Neural cell (in vitro differentiated cells): ENCODE data around the gene TSPAN9. TPM values are rescaled to one million over a fixed set of nuclear protein-coding genes. Genes with fewer than 3 reads are reported as not detected.

ENCODE experiments used
- H2AFZ ChIP-seq: fragments of 200-600, 300-800 bp; sonication (generic), shearing (Covaris generic); 2 replicates; pipeline ENCODE4 v1.6.0; 2014; ENCODE audit warnings: low read depth, mild to moderate bottlenecking, antibody characterized with exemption, low read length, moderate library complexity
- H3F3A ChIP-seq: fragments of 200-600 bp; shearing (Covaris generic); 2 replicates; pipeline ENCODE4 v1.6.1; 2016; ENCODE audit warnings: mild to moderate bottlenecking, moderate library complexity, mixed read lengths, antibody characterized with exemption, low read length; ENCODE audit not compliant: insufficient read depth, poor library complexity, severe bottlenecking
- H3K27ac ChIP-seq: fragments of 200-600, 300-800 bp; sonication (generic), shearing (Covaris generic); 2 replicates; pipeline ENCODE4 v1.5.1; 2014; ENCODE audit warnings: mild to moderate bottlenecking, low read length, moderate library complexity
- H3K27me3 ChIP-seq: fragments of 300-800, 200-600 bp; sonication (generic), shearing (Covaris generic); 2 replicates; pipeline ENCODE4 v1.6.0; 2014; ENCODE audit warnings: mild to moderate bottlenecking, low read depth, low read length, moderate library complexity; ENCODE audit not compliant: insufficient read depth
- H3K36me3 ChIP-seq: fragments of 300-800, 200-600 bp; sonication (generic), shearing (Covaris generic); 2 replicates; pipeline ENCODE4 v1.5.1; 2014; ENCODE audit warnings: mild to moderate bottlenecking, antibody characterized with exemption, low read length, moderate library complexity; ENCODE audit not compliant: insufficient read depth
- H3K4me2 ChIP-seq: fragments of 300-800, 200-600 bp; sonication (generic), shearing (Covaris generic); 2 replicates; pipeline ENCODE4 v1.6.0; 2014; ENCODE audit warnings: mild to moderate bottlenecking, low read length
- H3K4me3 ChIP-seq: fragments of 300-800, 200-600 bp; sonication (generic), shearing (Covaris generic); 2 replicates; pipeline ENCODE4 v1.5.1; 2014; ENCODE audit warnings: mild to moderate bottlenecking, low read length, moderate library complexity
- H3K79me2 ChIP-seq: fragments of 200-600 bp; shearing (Covaris generic); replicated peaks from 2 replicates; pipeline ENCODE4 v1.6.0; 2014; ENCODE audit warnings: mild to moderate bottlenecking, low read length, moderate library complexity; ENCODE audit not compliant: insufficient read depth
- H3K9ac ChIP-seq: fragments of 300-800, 200-600 bp; sonication (generic), shearing (Covaris generic); 2 replicates; pipeline ENCODE4 v1.6.1; 2016; ENCODE audit warnings: mild to moderate bottlenecking, low read length, mixed read lengths
- H3K9me2 ChIP-seq: fragments of 200-600 bp; shearing (Covaris generic); 2 replicates; pipeline ENCODE4 v1.6.1; 2016; ENCODE audit warnings: mild to moderate bottlenecking, low read length, mixed read lengths; ENCODE audit not compliant: insufficient read depth
- H3K9me3 ChIP-seq: fragments of 200-600, 300-800 bp; sonication (generic), shearing (Covaris generic); 2 replicates; pipeline ENCODE4 v1.6.1; 2016; ENCODE audit warnings: mild to moderate bottlenecking, mixed run types, low read length, moderate library complexity, mixed read lengths
- H4K20me1 ChIP-seq: fragments of 200-600 bp; shearing (Covaris generic); 2 replicates; pipeline ENCODE4 v1.6.1; 2016; ENCODE audit warnings: mild to moderate bottlenecking, mixed run types; ENCODE audit not compliant: insufficient read depth
- EP300 ChIP-seq: fragments of 450-650 bp; conservative IDR thresholded peaks from 2 replicates; pipeline ENCODE4 v1.6.1; 2014; ENCODE audit warnings: antibody characterized with exemption, mild to moderate bottlenecking, moderate library complexity; ENCODE audit not compliant: poor library complexity, severe bottlenecking
- EZH2 ChIP-seq: fragments of 200-600, 300-800 bp; shearing (Covaris generic), sonication (generic); IDR thresholded peaks from 2 replicates; pipeline ENCODE4 v1.6.1; 2014; ENCODE audit warnings: antibody characterized with exemption, low read length, borderline replicate concordance, mild to moderate bottlenecking; ENCODE audit not compliant: insufficient read depth, poor library complexity, severe bottlenecking
- MXI1 ChIP-seq: fragments of 450-650 bp; conservative IDR thresholded peaks from 2 replicates; pipeline ENCODE4 v1.6.1; 2014; ENCODE audit warnings: antibody characterized with exemption, mild to moderate bottlenecking; ENCODE audit not compliant: poor library complexity, severe bottlenecking
- POLR2AphosphoS5 ChIP-seq: IDR thresholded peaks from 2 replicates; pipeline ENCODE4 v1.6.1; 2012
- RAD21 ChIP-seq: fragments of 450-650 bp; conservative IDR thresholded peaks from 2 replicates; pipeline ENCODE4 v1.6.1; 2014; ENCODE audit warnings: antibody characterized with exemption, mild to moderate bottlenecking, moderate library complexity
- SMC3 ChIP-seq: fragments of 450-650 bp; conservative IDR thresholded peaks from 2 replicates; pipeline ENCODE4 v1.6.1; 2014; ENCODE audit warnings: antibody characterized with exemption, mild to moderate bottlenecking, moderate library complexity; ENCODE audit not compliant: poor library complexity
- TAF1 ChIP-seq: IDR thresholded peaks from 2 replicates; pipeline ENCODE4 v1.6.1; 2012; ENCODE audit warnings: low read depth
- polyA plus RNA-seq: library from polyadenylated mRNA; depleted of rRNA; stranded (reverse); fragments of >200 nt; gene quantifications from 2 replicates; pipeline ENCODE4 v1.2.3, GENCODE V29; 2014
- TF ChIP-seq, protein P1 (sequence below): IDR thresholded peaks from 2 replicates; pipeline ENCODE4 v1.6.1; 2012; ENCODE audit warnings: borderline replicate concordance
- TF ChIP-seq, protein P2 (sequence below): fragments of 450-650 bp; IDR thresholded peaks from 2 replicates; pipeline ENCODE4 v1.5.1; 2014; ENCODE audit warnings: antibody characterized with exemption, mild to moderate bottlenecking, moderate library complexity; ENCODE audit not compliant: poor library complexity, severe bottlenecking

Gene TSPAN9
- polyA plus RNA-seq, 1 donor from 2014 or later: 11.9 TPM

GRCh38 chr12:3308063-3308462 lies 230.9 kb downstream of the TSPAN9 start:
- H2AFZ ChIP-seq: no peak overlapping the region
- H3K79me2 ChIP-seq: no peaks in the 10 kb centered on the region
- no peaks in the 10 kb centered on the region for H3K9me3 ChIP-seq
- no peaks in the 10 kb centered on the region for H3F3A ChIP-seq
- TF ChIP-seq EP300 (no peak), EZH2 (no peak), MXI1 (no peak), POLR2AphosphoS5 (no peak)
- TF ChIP-seq, protein P1, sequence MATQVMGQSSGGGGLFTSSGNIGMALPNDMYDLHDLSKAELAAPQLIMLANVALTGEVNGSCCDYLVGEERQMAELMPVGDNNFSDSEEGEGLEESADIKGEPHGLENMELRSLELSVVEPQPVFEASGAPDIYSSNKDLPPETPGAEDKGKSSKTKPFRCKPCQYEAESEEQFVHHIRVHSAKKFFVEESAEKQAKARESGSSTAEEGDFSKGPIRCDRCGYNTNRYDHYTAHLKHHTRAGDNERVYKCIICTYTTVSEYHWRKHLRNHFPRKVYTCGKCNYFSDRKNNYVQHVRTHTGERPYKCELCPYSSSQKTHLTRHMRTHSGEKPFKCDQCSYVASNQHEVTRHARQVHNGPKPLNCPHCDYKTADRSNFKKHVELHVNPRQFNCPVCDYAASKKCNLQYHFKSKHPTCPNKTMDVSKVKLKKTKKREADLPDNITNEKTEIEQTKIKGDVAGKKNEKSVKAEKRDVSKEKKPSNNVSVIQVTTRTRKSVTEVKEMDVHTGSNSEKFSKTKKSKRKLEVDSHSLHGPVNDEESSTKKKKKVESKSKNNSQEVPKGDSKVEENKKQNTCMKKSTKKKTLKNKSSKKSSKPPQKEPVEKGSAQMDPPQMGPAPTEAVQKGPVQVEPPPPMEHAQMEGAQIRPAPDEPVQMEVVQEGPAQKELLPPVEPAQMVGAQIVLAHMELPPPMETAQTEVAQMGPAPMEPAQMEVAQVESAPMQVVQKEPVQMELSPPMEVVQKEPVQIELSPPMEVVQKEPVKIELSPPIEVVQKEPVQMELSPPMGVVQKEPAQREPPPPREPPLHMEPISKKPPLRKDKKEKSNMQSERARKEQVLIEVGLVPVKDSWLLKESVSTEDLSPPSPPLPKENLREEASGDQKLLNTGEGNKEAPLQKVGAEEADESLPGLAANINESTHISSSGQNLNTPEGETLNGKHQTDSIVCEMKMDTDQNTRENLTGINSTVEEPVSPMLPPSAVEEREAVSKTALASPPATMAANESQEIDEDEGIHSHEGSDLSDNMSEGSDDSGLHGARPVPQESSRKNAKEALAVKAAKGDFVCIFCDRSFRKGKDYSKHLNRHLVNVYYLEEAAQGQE: no peak
- TF ChIP-seq, protein P2, sequence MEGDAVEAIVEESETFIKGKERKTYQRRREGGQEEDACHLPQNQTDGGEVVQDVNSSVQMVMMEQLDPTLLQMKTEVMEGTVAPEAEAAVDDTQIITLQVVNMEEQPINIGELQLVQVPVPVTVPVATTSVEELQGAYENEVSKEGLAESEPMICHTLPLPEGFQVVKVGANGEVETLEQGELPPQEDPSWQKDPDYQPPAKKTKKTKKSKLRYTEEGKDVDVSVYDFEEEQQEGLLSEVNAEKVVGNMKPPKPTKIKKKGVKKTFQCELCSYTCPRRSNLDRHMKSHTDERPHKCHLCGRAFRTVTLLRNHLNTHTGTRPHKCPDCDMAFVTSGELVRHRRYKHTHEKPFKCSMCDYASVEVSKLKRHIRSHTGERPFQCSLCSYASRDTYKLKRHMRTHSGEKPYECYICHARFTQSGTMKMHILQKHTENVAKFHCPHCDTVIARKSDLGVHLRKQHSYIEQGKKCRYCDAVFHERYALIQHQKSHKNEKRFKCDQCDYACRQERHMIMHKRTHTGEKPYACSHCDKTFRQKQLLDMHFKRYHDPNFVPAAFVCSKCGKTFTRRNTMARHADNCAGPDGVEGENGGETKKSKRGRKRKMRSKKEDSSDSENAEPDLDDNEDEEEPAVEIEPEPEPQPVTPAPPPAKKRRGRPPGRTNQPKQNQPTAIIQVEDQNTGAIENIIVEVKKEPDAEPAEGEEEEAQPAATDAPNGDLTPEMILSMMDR: no peak
- no peak overlapping the region for H3K9ac ChIP-seq
- H3K36me3 ChIP-seq: no peaks in the 10 kb centered on the region
- H3K4me2 ChIP-seq: no peak overlapping the region
- no peak overlapping the region for H3K27ac ChIP-seq
- H4K20me1 ChIP-seq: no peaks in the 10 kb centered on the region
- H3K4me3 ChIP-seq: no peak overlapping the region
- H3K9me2 ChIP-seq: no peaks in the 10 kb centered on the region
- no peaks in the 10 kb centered on the region for H3K27me3 ChIP-seq

DNA sequence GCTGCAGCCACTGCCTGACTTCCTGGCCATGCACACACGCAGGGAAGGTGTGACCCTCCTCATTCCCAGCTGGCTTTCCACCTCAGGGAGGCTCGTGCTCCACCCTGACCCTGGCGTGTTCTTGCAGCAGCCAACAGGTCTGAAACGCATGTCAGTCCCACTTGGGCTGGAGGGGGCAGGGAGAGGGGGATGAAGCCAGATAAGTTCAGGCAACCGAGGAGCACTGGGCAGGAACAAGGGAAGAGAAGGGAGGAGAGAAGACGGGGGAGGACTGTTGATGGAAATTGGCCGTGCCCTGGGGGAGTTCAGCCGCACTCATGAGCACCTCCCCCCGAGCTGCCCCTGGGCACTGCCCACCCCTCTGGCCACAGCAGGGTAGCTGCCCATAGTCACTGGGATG lies 231.4 kb downstream of the TSPAN9 start:
- no peaks in the 10 kb centered on the region for H3K9me3 ChIP-seq
- no peaks in the 10 kb centered on the region for H3K9me2 ChIP-seq
- TF ChIP-seq POLR2AphosphoS5: no peak
- TF ChIP-seq TAF1: no peak
- no peak for TF ChIP-seq EZH2
- TF ChIP-seq, protein P1: no peak
- TF ChIP-seq SMC3: no peak
- no peak for TF ChIP-seq MXI1
- TF ChIP-seq, protein P2: no peak
- no peak for TF ChIP-seq RAD21
- no peak for TF ChIP-seq EP300
- no peaks in the 10 kb centered on the region for H4K20me1 ChIP-seq
- no peak overlapping the region for H2AFZ ChIP-seq
- no peak overlapping the region for H3K4me3 ChIP-seq
- H3F3A ChIP-seq: no peaks in the 10 kb centered on the region
- H3K27me3 ChIP-seq: no peaks in the 10 kb centered on the region
- H3K79me2 ChIP-seq: no peaks in the 10 kb centered on the region
- H3K36me3 ChIP-seq: no peaks in the 10 kb centered on the region
- H3K4me2 ChIP-seq: no peak overlapping the region
- H3K27ac ChIP-seq: no peak overlapping the region
- H3K9ac ChIP-seq: no peak overlapping the region
